ENCODE measurements around the gene PTGDR.

- TF ChIP-seq CTCF (IDR thresholded peaks at IDR 0.05) = no peak
- no peak for TF ChIP-seq TCF7L2 (IDR thresholded peaks at IDR 0.05; ENCODE audit: low read depth, low read length)
- no peak for TF ChIP-seq POLR2AphosphoS5 (IDR thresholded peaks at IDR 0.05; ENCODE audit: low read depth, low read length)
These were observed 4.0 kb downstream of the PTGDR start for GRCh38 chr14:52271538-52271937.

Measured in Panc1 (cell line).